ENCODE measurements around the gene PCDHA10. TPM values are rescaled to one million over a fixed set of nuclear protein-coding genes. Genes with fewer than 3 reads are reported as not detected.
"Not testable (repeated sequence)": the region's sequence is repeated elsewhere in the genome, so short reads cannot be mapped to it uniquely, and the experiment has no call there.

Gene PCDHA10
- total RNA-seq, 1 experiment from 2014 or later = 11.6 TPM

GRCh38 chr5:140833993-140834392 is 21.7 kb upstream of the PCDHA10 start, which contains the start of gene PCDHA7:
Gene PCDHA7 (plus strand): TSS chr5:140834269. CDS start chr5:140834384, 115 bp downstream.
- ChIA-PET POLR2A (ENCODE audit: low non-redundant PET) (no interaction called here), CTCF (no interaction called here)
- no peak within 1 kb of the TSS for H3K4me3 ChIP-seq (ENCODE audit: low read depth, low read length, poor library complexity, severe bottlenecking)
- H3K27me3 ChIP-seq (replicated peaks; ENCODE audit: insufficient read depth, low read depth, low read length, poor library complexity) = no peaks in the 10 kb centered on the region
- no peaks in the 10 kb centered on the region for H3K36me3 ChIP-seq (ENCODE audit: insufficient read depth, low read length, poor library complexity, severe bottlenecking)
- intact Hi-C loops (cut with micrococcal nuclease; ENCODE audit: unreplicated experiment) = no loop called here
- no peaks in the 10 kb centered on the region for H3K4me1 ChIP-seq (ENCODE audit: insufficient read depth, low read length, poor library complexity, severe bottlenecking)
- peaks cover 11% of the 10 kb centered on the region for H3K9me3 ChIP-seq (ENCODE audit: low read depth, low read length, poor library complexity, severe bottlenecking)
- DNase-seq (ENCODE audit: low spot score) = peak; percentile 42
- BruUV-seq (replicated peaks) = no TSS peak
- H3K27ac ChIP-seq (ENCODE audit: low read depth, low read length, poor library complexity, severe bottlenecking) = no peak within 1 kb of the TSS
- TF ChIP-seq CTCF (conservative IDR thresholded peaks at IDR 0.05; ENCODE audit: low read depth, low read length) (peak; percentile 50; the same call in 1 of the 2 replicates), EZH2 (IDR thresholded peaks at IDR 0.05; ENCODE audit: borderline replicate concordance, low read depth, low read length, poor library complexity, severe bottlenecking) (no peak)

GRCh38 chr5:140834439-140835008 is 21.2 kb upstream of the PCDHA10 start:
- intact Hi-C loops (cut with micrococcal nuclease; ENCODE audit: unreplicated experiment); BruUV-seq (replicated peaks); H3K27ac ChIP-seq (ENCODE audit: low read depth, low read length, poor library complexity, severe bottlenecking); POLR2A ChIA-PET (ENCODE audit: low non-redundant PET); H3K4me1 ChIP-seq (ENCODE audit: insufficient read depth, low read length, poor library complexity, severe bottlenecking); H3K36me3 ChIP-seq (ENCODE audit: insufficient read depth, low read length, poor library complexity, severe bottlenecking); CTCF ChIA-PET; H3K4me3 ChIP-seq (ENCODE audit: low read depth, low read length, poor library complexity, severe bottlenecking); DNase-seq (ENCODE audit: low spot score); H3K27me3 ChIP-seq (replicated peaks; ENCODE audit: insufficient read depth, low read depth, low read length, poor library complexity): not testable (repeated sequence)
- peaks cover 11% of the 10 kb centered on the region for H3K9me3 ChIP-seq (ENCODE audit: low read depth, low read length, poor library complexity, severe bottlenecking)

GRCh38 chr5:140835622-140836510 is 19.8 kb upstream of the PCDHA10 start:
- ChIA-PET POLR2A (ENCODE audit: low non-redundant PET) (no interaction called here), CTCF (no interaction called here)
- H3K4me1 ChIP-seq (ENCODE audit: insufficient read depth, low read length, poor library complexity, severe bottlenecking) = no peaks in the 10 kb centered on the region
- BruUV-seq (replicated peaks) = no TSS peak
- DNase-seq (ENCODE audit: low spot score) = no peak
- no peak overlapping the region for H3K4me3 ChIP-seq (ENCODE audit: low read depth, low read length, poor library complexity, severe bottlenecking)
- TF ChIP-seq EZH2 (IDR thresholded peaks at IDR 0.05; ENCODE audit: borderline replicate concordance, low read depth, low read length, poor library complexity, severe bottlenecking) (no peak), CTCF (conservative IDR thresholded peaks at IDR 0.05; ENCODE audit: low read depth, low read length) (no peak)
- H3K9me3 ChIP-seq (ENCODE audit: low read depth, low read length, poor library complexity, severe bottlenecking) = peaks cover 11% of the 10 kb centered on the region
- no peaks in the 10 kb centered on the region for H3K27me3 ChIP-seq (replicated peaks; ENCODE audit: insufficient read depth, low read depth, low read length, poor library complexity)
- intact Hi-C loops (cut with micrococcal nuclease; ENCODE audit: unreplicated experiment) = no loop called here
- H3K36me3 ChIP-seq (ENCODE audit: insufficient read depth, low read length, poor library complexity, severe bottlenecking) = no peaks in the 10 kb centered on the region
- H3K27ac ChIP-seq (ENCODE audit: low read depth, low read length, poor library complexity, severe bottlenecking) = no peak overlapping the region
